Mesothelial cell of epicardium (in vitro differentiated cells): ENCODE measurements around the gene ATP11C. TPM values are rescaled to one million over a fixed set of nuclear protein-coding genes. Genes with fewer than 3 reads are reported as not detected.

Source experiments
- DNase-seq, 2 experiments: peaks; one replicate each; pipeline ENCODE4 v3.0.0; 2021; ENCODE audit warnings: low spot score in 2 of 2; ENCODE audit not compliant: unreplicated experiment in 2 of 2
- H3K27ac Mint-ChIP-seq: 2 replicates; pipeline ENCODE4 v1.8.0; 2021; ENCODE audit warnings: mixed read lengths
- H3K27me3 Mint-ChIP-seq: 2 replicates; pipeline ENCODE4 v1.8.0; 2021; ENCODE audit warnings: low read depth, mixed read lengths
- H3K36me3 Mint-ChIP-seq: 2 replicates; pipeline ENCODE4 v1.8.0; 2021; ENCODE audit warnings: mixed read lengths
- H3K4me1 Mint-ChIP-seq: 2 replicates; pipeline ENCODE4 v1.8.0; 2021; ENCODE audit warnings: mixed read lengths
- H3K4me3 Mint-ChIP-seq: 2 replicates; pipeline ENCODE4 v1.8.0; 2021; ENCODE audit warnings: mild to moderate bottlenecking, moderate library complexity, mixed read lengths
- H3K9me3 Mint-ChIP-seq: 2 replicates; pipeline ENCODE4 v1.8.0; 2021; ENCODE audit warnings: mixed read lengths
- CTCF ChIP-seq: fragments of 200-600 bp; sonication (generic); IDR thresholded peaks from one replicate; pipeline ENCODE4 v1.5.0; 2021; ENCODE audit warnings: antibody characterized with exemption; ENCODE audit not compliant: unreplicated experiment
- total RNA-seq: library from RNA; stranded (reverse); gene quantifications from 3 replicates; pipeline ENCODE4 v1.2.1, GENCODE V29; 2021

Gene ATP11C
- total RNA-seq, 1 donor from 2014 or later = 22.1 TPM

GRCh38 chrX:139801397-139801813 is 131.4 kb downstream of the ATP11C start:
- peaks cover 9% of the 10 kb centered on the region for H3K36me3 Mint-ChIP-seq
- no peak overlapping the region for H3K27ac Mint-ChIP-seq
- no peak overlapping the region for H3K4me3 Mint-ChIP-seq
- H3K4me1 Mint-ChIP-seq = peaks cover 3% of the 10 kb centered on the region
- H3K9me3 Mint-ChIP-seq = peaks cover 14% of the 10 kb centered on the region
- DNase-seq = no peak
- no peak for TF ChIP-seq CTCF
- no peaks in the 10 kb centered on the region for H3K27me3 Mint-ChIP-seq

GRCh38 chrX:139798701-139799100 is 134.2 kb downstream of the ATP11C start:
- H3K27me3 Mint-ChIP-seq = no peaks in the 10 kb centered on the region
- H3K4me1 Mint-ChIP-seq = peaks cover 3% of the 10 kb centered on the region
- DNase-seq = no peak
- no peak overlapping the region for H3K4me3 Mint-ChIP-seq
- H3K27ac Mint-ChIP-seq = no peak overlapping the region
- peaks cover 18% of the 10 kb centered on the region for H3K36me3 Mint-ChIP-seq
- no peak for TF ChIP-seq CTCF
- H3K9me3 Mint-ChIP-seq = peaks cover 20% of the 10 kb centered on the region

GRCh38 chrX:139795196-139795595 is 137.7 kb downstream of the ATP11C start:
- Mint-ChIP-seq H3K4me3 (no peak overlapping the region), H3K27me3 (no peaks in the 10 kb centered on the region), H3K27ac (no peak overlapping the region), H3K4me1 (peaks cover 9% of the 10 kb centered on the region), H3K9me3 (peaks cover 16% of the 10 kb centered on the region), H3K36me3 (peaks cover 13% of the 10 kb centered on the region)
- DNase-seq = no peak
- TF ChIP-seq CTCF = no peak

- peaks cover 19% of the 10 kb centered on the region for H3K9me3 Mint-ChIP-seq
- no peaks in the 10 kb centered on the region for H3K27me3 Mint-ChIP-seq
- TF ChIP-seq CTCF = no peak
- peaks cover 22% of the 10 kb centered on the region for H3K36me3 Mint-ChIP-seq
- no peak overlapping the region for H3K4me3 Mint-ChIP-seq
- no peak overlapping the region for H3K27ac Mint-ChIP-seq
- no peak for DNase-seq
- peaks cover 9% of the 10 kb centered on the region for H3K4me1 Mint-ChIP-seq
These were observed 145.3 kb downstream of the ATP11C start for GRCh38 chrX:139787601-139788000.

GRCh38 chrX:139784807-139785206 is 148.0 kb downstream of the ATP11C start:
- TF ChIP-seq CTCF = no peak
- no peak overlapping the region for H3K4me3 Mint-ChIP-seq
- peaks cover 34% of the 10 kb centered on the region for H3K9me3 Mint-ChIP-seq
- H3K4me1 Mint-ChIP-seq = no peaks in the 10 kb centered on the region
- peaks cover 39% of the 10 kb centered on the region for H3K36me3 Mint-ChIP-seq
- no peak overlapping the region for H3K27ac Mint-ChIP-seq
- DNase-seq = no peak
- no peaks in the 10 kb centered on the region for H3K27me3 Mint-ChIP-seq

GRCh38 chrX:139783959-139784358 is 148.9 kb downstream of the ATP11C start:
- Mint-ChIP-seq H3K27ac (no peak overlapping the region), H3K36me3 (peaks cover 42% of the 10 kb centered on the region), H3K4me3 (no peak overlapping the region), H3K27me3 (no peaks in the 10 kb centered on the region), H3K9me3 (peaks cover 39% of the 10 kb centered on the region), H3K4me1 (no peaks in the 10 kb centered on the region)
- no peak for DNase-seq
- no peak for TF ChIP-seq CTCF
